A673 (cell line): Measurements from ENCODE around the gene GLIPR2. TPM values are rescaled to one million over a fixed set of nuclear protein-coding genes. Genes with fewer than 3 reads are reported as not detected.

Experiments
- BruUV-seq: library from RNA; stranded (reverse); fragments of 400-500 nt; replicated peaks from 2 replicates; lab custom pipeline; 2021; lab: Mats Ljungman, UMichigan
- CTCF ChIA-PET: fragments of 300-600 bp; sonication (Branson Sonifier 250); formaldehyde crosslinking; loops from one replicate; lab custom pipeline; 2022; ENCODE audit warnings: antibody characterized with exemption; lab: Charles Lee
- POLR2A ChIA-PET: fragments of 300-600 bp; sonication (Branson Sonifier 250); formaldehyde crosslinking; loops from one replicate; lab custom pipeline; 2022; ENCODE audit warnings: antibody characterized with exemption; ENCODE audit not compliant: low non-redundant PET; lab: Charles Lee
- DNase-seq: peaks from one replicate; pipeline ENCODE4 v3.0.0-alpha.2; 2015; ENCODE audit warnings: low spot score
- H3K27ac ChIP-seq: fragments of 200-600 bp; sonication (generic); 2 replicates; pipeline ENCODE4 v1.5.1; 2016; ENCODE audit warnings: mixed run types, low read depth, mild to moderate bottlenecking, mixed read lengths, antibody characterized with exemption, low read length; ENCODE audit not compliant: poor library complexity, severe bottlenecking
- H3K27me3 ChIP-seq: fragments of 200-600 bp; sonication (generic); replicated peaks from 2 replicates; pipeline ENCODE4 v1.6.1; 2017; ENCODE audit warnings: mixed run types, low read depth, mild to moderate bottlenecking, mixed read lengths, antibody characterized with exemption, low read length; ENCODE audit not compliant: insufficient read depth, poor library complexity
- H3K36me3 ChIP-seq: fragments of 200-600 bp; sonication (generic); 2 replicates; pipeline ENCODE4 v1.6.1; 2016; ENCODE audit warnings: mixed run types, mild to moderate bottlenecking, mixed read lengths, antibody characterized with exemption, low read length; ENCODE audit not compliant: insufficient read depth, poor library complexity, severe bottlenecking
- H3K4me1 ChIP-seq: fragments of 200-600 bp; sonication (generic); 2 replicates; pipeline ENCODE4 v1.6.1; 2017; ENCODE audit warnings: mixed run types, mild to moderate bottlenecking, mixed read lengths, antibody characterized with exemption, low read length; ENCODE audit not compliant: insufficient read depth, poor library complexity, severe bottlenecking
- H3K4me3 ChIP-seq: fragments of 200-600 bp; sonication (generic); 2 replicates; pipeline ENCODE4 v1.5.1; 2016; ENCODE audit warnings: low read depth, mixed run types, mild to moderate bottlenecking, mixed read lengths, low read length; ENCODE audit not compliant: poor library complexity, severe bottlenecking
- H3K9me3 ChIP-seq: fragments of 200-600 bp; sonication (generic); 2 replicates; pipeline ENCODE4 v1.6.1; 2016; ENCODE audit warnings: mixed run types, low read depth, mild to moderate bottlenecking, mixed read lengths, antibody characterized with exemption, low read length; ENCODE audit not compliant: poor library complexity, severe bottlenecking
- EZH2 ChIP-seq: fragments of 200-600 bp; sonication (generic); IDR thresholded peaks from 2 replicates; pipeline ENCODE4 v1.6.1; 2017; ENCODE audit warnings: borderline replicate concordance, low read depth, mild to moderate bottlenecking, mixed read lengths, antibody characterized with exemption, low read length; ENCODE audit not compliant: poor library complexity, severe bottlenecking
- intact Hi-C: fragments of 100-400 bp; cut with micrococcal nuclease; formaldehyde crosslinking; loops from one replicate; pipeline ENCODE4 v1.10.0; 2022; ENCODE audit not compliant: unreplicated experiment
- total RNA-seq: library from RNA; stranded (reverse); gene quantifications from 2 replicates; pipeline ENCODE4 v1.2.3, GENCODE V29; 2021
- TF ChIP-seq, protein P1 (sequence below): fragments of 300-800, 200-600 bp; sonication (generic); conservative IDR thresholded peaks from 2 replicates; pipeline ENCODE4 v1.5.1; 2017; ENCODE audit warnings: low read depth, mild to moderate bottlenecking, antibody characterized with exemption, low read length, moderate library complexity, mixed read lengths

Gene GLIPR2
- total RNA-seq, 1 experiment from 2014 or later, result 5.0 TPM

GRCh38 chr9:36101916-36102741, 34.4 kb upstream of the GLIPR2 start:
- no peak overlapping the region for H3K27ac ChIP-seq
- intact Hi-C loops, result no loop called here
- DNase-seq, result peak; percentile 21

GRCh38 chr9:36102742-36103495, 33.6 kb upstream of the GLIPR2 start:
- TF ChIP-seq EZH2, result no peak
- TF ChIP-seq, protein P1, sequence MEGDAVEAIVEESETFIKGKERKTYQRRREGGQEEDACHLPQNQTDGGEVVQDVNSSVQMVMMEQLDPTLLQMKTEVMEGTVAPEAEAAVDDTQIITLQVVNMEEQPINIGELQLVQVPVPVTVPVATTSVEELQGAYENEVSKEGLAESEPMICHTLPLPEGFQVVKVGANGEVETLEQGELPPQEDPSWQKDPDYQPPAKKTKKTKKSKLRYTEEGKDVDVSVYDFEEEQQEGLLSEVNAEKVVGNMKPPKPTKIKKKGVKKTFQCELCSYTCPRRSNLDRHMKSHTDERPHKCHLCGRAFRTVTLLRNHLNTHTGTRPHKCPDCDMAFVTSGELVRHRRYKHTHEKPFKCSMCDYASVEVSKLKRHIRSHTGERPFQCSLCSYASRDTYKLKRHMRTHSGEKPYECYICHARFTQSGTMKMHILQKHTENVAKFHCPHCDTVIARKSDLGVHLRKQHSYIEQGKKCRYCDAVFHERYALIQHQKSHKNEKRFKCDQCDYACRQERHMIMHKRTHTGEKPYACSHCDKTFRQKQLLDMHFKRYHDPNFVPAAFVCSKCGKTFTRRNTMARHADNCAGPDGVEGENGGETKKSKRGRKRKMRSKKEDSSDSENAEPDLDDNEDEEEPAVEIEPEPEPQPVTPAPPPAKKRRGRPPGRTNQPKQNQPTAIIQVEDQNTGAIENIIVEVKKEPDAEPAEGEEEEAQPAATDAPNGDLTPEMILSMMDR, result peak; percentile 92
- ChIA-PET CTCF (interaction anchor here (0.6 to 0.7 kb wide), 7 partner anchors 24 to 292 kb away, joined by 3 to 6 read pairs (median 5); no protein-coding TSS in a partner anchor), POLR2A (no interaction called here)
- H3K4me3 ChIP-seq, result no peak overlapping the region
- no peaks in the 10 kb centered on the region for H3K27me3 ChIP-seq
- no peaks in the 10 kb centered on the region for H3K9me3 ChIP-seq
- peak; percentile 85 for DNase-seq
- H3K27ac ChIP-seq, result no peak overlapping the region
- no peaks in the 10 kb centered on the region for H3K4me1 ChIP-seq
- BruUV-seq, result no TSS peak
- no peaks in the 10 kb centered on the region for H3K36me3 ChIP-seq
- intact Hi-C loops, result loop anchor here (1.0 kb wide), 1 partner anchor 63 kb away; no protein-coding TSS in a partner anchor

More at GRCh38 chr9:36101916-36102741, 34.4 kb upstream of the GLIPR2 start:
- Histone ChIP-seq H3K4me3 (no peak overlapping the region), H3K9me3 (no peaks in the 10 kb centered on the region), H3K36me3 (no peaks in the 10 kb centered on the region), H3K4me1 (no peaks in the 10 kb centered on the region), H3K27me3 (no peaks in the 10 kb centered on the region)
- POLR2A ChIA-PET, result no interaction called here
- CTCF ChIA-PET, result interaction anchor here (0.6 to 0.7 kb wide), 6 partner anchors 26 to 537 kb away, joined by 3 to 5 read pairs (median 4); no protein-coding TSS in a partner anchor
- no TSS peak for BruUV-seq
- TF ChIP-seq, protein P1, result no peak
- TF ChIP-seq EZH2, result no peak

- Histone ChIP-seq H3K4me3 (no peak overlapping the region), H3K4me1 (no peaks in the 10 kb centered on the region), H3K36me3 (no peaks in the 10 kb centered on the region), H3K27ac (no peak overlapping the region), H3K27me3 (no peaks in the 10 kb centered on the region), H3K9me3 (no peaks in the 10 kb centered on the region)
- POLR2A ChIA-PET, result no interaction called here
- DNase-seq, result no peak
- CTCF ChIA-PET, result no interaction called here
- TF ChIP-seq EZH2, result no peak
- TF ChIP-seq, protein P1, result no peak
- no TSS peak for BruUV-seq
- intact Hi-C loops, result no loop called here
These were observed 27.5 kb upstream of the GLIPR2 start for GRCh38 chr9:36109071-36109470.
